HFFc6 (cell line): ENCODE results near the gene NOTUM. TPM values are rescaled to one million over a fixed set of nuclear protein-coding genes. Genes with fewer than 3 reads are reported as not detected.

Experiments used
- DNase-seq: peaks from one replicate; pipeline ENCODE4 v3.0.0-alpha.2; 2018
- H3K27ac Mint-ChIP-seq: 2 replicates; pipeline ENCODE4 v1.8.0; 2020; ENCODE audit warnings: mild to moderate bottlenecking, mixed read lengths
- H3K27me3 Mint-ChIP-seq: 2 replicates; pipeline ENCODE4 v1.8.0; 2021; ENCODE audit warnings: mild to moderate bottlenecking, moderate library complexity, mixed read lengths; ENCODE audit not compliant: insufficient read depth
- H3K36me3 Mint-ChIP-seq: 2 replicates; pipeline ENCODE4 v1.8.0; 2021; ENCODE audit warnings: low read depth, mixed read lengths
- H3K4me1 Mint-ChIP-seq: 2 replicates; pipeline ENCODE4 v1.8.0; 2020; ENCODE audit warnings: low read depth, mixed read lengths
- H3K4me3 Mint-ChIP-seq: 2 replicates; pipeline ENCODE4 v1.8.0; 2020; ENCODE audit warnings: mild to moderate bottlenecking, moderate library complexity, mixed read lengths
- H3K9me3 Mint-ChIP-seq: 2 replicates; pipeline ENCODE4 v1.8.0; 2020; ENCODE audit warnings: mild to moderate bottlenecking, mixed read lengths
- CTCF ChIP-seq: fragments of 200-600 bp; sonication (generic); IDR thresholded peaks from 2 replicates; pipeline ENCODE4 v1.5.0; 2021; ENCODE audit warnings: antibody characterized with exemption, mild to moderate bottlenecking
- total RNA-seq, 6 experiments: library from RNA; stranded (reverse); fragmentation: NEBNext Ultra II Directional; extraction: Animal tissue kit (Norgen Biotek cat#: 25700); gene quantifications; 2 replicates in 1 of 6; 3 replicates in 5 of 6; pipeline ENCODE4 v1.2.3, GENCODE V29; 2021

Gene NOTUM
- total RNA-seq, 6 experiments from 2014 or later: 0.10 to 0.14 TPM; not detected in 4

- peaks cover 11% of the 10 kb centered on the region for H3K36me3 Mint-ChIP-seq
Measured at GRCh38 chr17:81904600-81905423, 56.2 kb downstream of the NOTUM start.

GRCh38 chr17:81903896-81904599 is 56.9 kb downstream of the NOTUM start:
- H3K4me1 Mint-ChIP-seq: peaks cover 10% of the 10 kb centered on the region
- DNase-seq: no peak
- H3K27ac Mint-ChIP-seq: no peak overlapping the region
- H3K36me3 Mint-ChIP-seq: peaks cover 11% of the 10 kb centered on the region
- no peaks in the 10 kb centered on the region for H3K9me3 Mint-ChIP-seq
- no peak overlapping the region for H3K4me3 Mint-ChIP-seq
- TF ChIP-seq CTCF: no peak
- H3K27me3 Mint-ChIP-seq: peaks cover 7% of the 10 kb centered on the region

More at GRCh38 chr17:81904600-81905423, 56.2 kb downstream of the NOTUM start:
- TF ChIP-seq CTCF: no peak
- H3K27me3 Mint-ChIP-seq: peaks cover 7% of the 10 kb centered on the region
- H3K4me1 Mint-ChIP-seq: peaks cover 5% of the 10 kb centered on the region; the same call in 1 of the 2 replicates
- no peak for DNase-seq
- H3K9me3 Mint-ChIP-seq: no peaks in the 10 kb centered on the region
- no peak overlapping the region for H3K4me3 Mint-ChIP-seq
- no peak overlapping the region for H3K27ac Mint-ChIP-seq

- peaks cover 7% of the 10 kb centered on the region for H3K27me3 Mint-ChIP-seq
Measured at GRCh38 chr17:81903415-81903831, 57.6 kb downstream of the NOTUM start.

GRCh38 chr17:81902653-81903414 is 58.2 kb downstream of the NOTUM start:
- no peak for DNase-seq
- Mint-ChIP-seq H3K4me3 (no peak overlapping the region), H3K4me1 (peaks cover 22% of the 10 kb centered on the region), H3K36me3 (peaks cover 16% of the 10 kb centered on the region), H3K9me3 (no peaks in the 10 kb centered on the region), H3K27me3 (peaks cover 7% of the 10 kb centered on the region), H3K27ac (no peak overlapping the region)
- TF ChIP-seq CTCF: no peak

More at GRCh38 chr17:81903415-81903831, 57.6 kb downstream of the NOTUM start:
- no peaks in the 10 kb centered on the region for H3K9me3 Mint-ChIP-seq
- peaks cover 16% of the 10 kb centered on the region for H3K4me1 Mint-ChIP-seq
- peaks cover 11% of the 10 kb centered on the region for H3K36me3 Mint-ChIP-seq
- no peak for TF ChIP-seq CTCF
- DNase-seq: no peak
- no peak overlapping the region for H3K4me3 Mint-ChIP-seq
- no peak overlapping the region for H3K27ac Mint-ChIP-seq

Other genes starting within 250 kb of the NOTUM start
- 10 to 100 TPM; 13.2 to 21.9 (median 17.1) TPM for gene SLC25A10, start 248.9 kb downstream of the NOTUM start, total RNA-seq
- gene GCGR, start 157.0 kb downstream of the NOTUM start, total RNA-seq: not detected
- 100 to 1,000 TPM in 2 of 6 experiments, 10 to 100 TPM in 4; 88.0 to 103 (median 92.8) TPM for gene MCRIP1, start 127.9 kb downstream of the NOTUM start, total RNA-seq
- not detected for gene PPP1R27, start 126.1 kb downstream of the NOTUM start, total RNA-seq
- 100 to 1,000 TPM; 790 to 981 (median 910) TPM for gene P4HB, start 100.7 kb downstream of the NOTUM start, total RNA-seq
- gene ARHGDIA, start 89.8 kb downstream of the NOTUM start, total RNA-seq: 1,000 to 10,000 TPM in 1 of 6 experiments, 100 to 1,000 TPM in 5; 758 to 1,040 (median 908) TPM
- 100 to 1,000 TPM; 101 to 151 (median 135) TPM for gene ALYREF, start 69.6 kb downstream of the NOTUM start, total RNA-seq
- gene ANAPC11, start 69.5 kb downstream of the NOTUM start, total RNA-seq: 100 to 1,000 TPM; 151 to 169 (median 156) TPM
- gene NPB, start 58.9 kb downstream of the NOTUM start, total RNA-seq: 1 to 10 TPM in 1 of 6 experiments, under 1 TPM in 5; 0.53 to 1.5 (median 0.71) TPM
- gene PCYT2, start 49.8 kb downstream of the NOTUM start, total RNA-seq: 10 to 100 TPM; 33.2 to 45.8 (median 35.8) TPM
- 10 to 100 TPM; 16.2 to 20.7 (median 18.5) TPM for gene SIRT7, start 43.0 kb downstream of the NOTUM start, total RNA-seq
- 10 to 100 TPM; 17.7 to 22.4 (median 18.2) TPM for gene MAFG, start 33.5 kb downstream of the NOTUM start, total RNA-seq
- 100 to 1,000 TPM in 4 of 6 experiments, 10 to 100 TPM in 2; 97.9 to 147 (median 110) TPM for gene PYCR1, start 23.9 kb downstream of the NOTUM start, total RNA-seq
- gene MYADML2, start 14.0 kb downstream of the NOTUM start, total RNA-seq: not detected
- gene ASPSCR1, start 16.4 kb upstream of the NOTUM start, total RNA-seq: 10 to 100 TPM; 26.6 to 36.8 (median 34.7) TPM
- gene CENPX, start 61.7 kb upstream of the NOTUM start, total RNA-seq: 10 to 100 TPM; 60.6 to 83.9 (median 73.3) TPM
- gene LRRC45, start 62.1 kb upstream of the NOTUM start, total RNA-seq: 10 to 100 TPM in 3 of 6 experiments, 1 to 10 TPM in 3; 6.8 to 10.5 (median 10.0) TPM
- 1 to 10 TPM; 4.3 to 8.5 (median 5.6) TPM for gene RAC3, start 70.5 kb upstream of the NOTUM start, total RNA-seq
- 100 to 1,000 TPM in 1 of 6 experiments, 10 to 100 TPM in 5; 73.4 to 100 (median 84.8) TPM for gene DCXR, start 76.5 kb upstream of the NOTUM start, total RNA-seq
- 10 to 100 TPM; 37.6 to 48.5 (median 40.1) TPM for gene RFNG, start 90.6 kb upstream of the NOTUM start, total RNA-seq
- gene GPS1, start 90.7 kb upstream of the NOTUM start, total RNA-seq: 100 to 1,000 TPM; 127 to 144 (median 141) TPM
- gene DUS1L, start 104.6 kb upstream of the NOTUM start, total RNA-seq: 10 to 100 TPM; 65.8 to 86.8 (median 71.2) TPM
- 100 to 1,000 TPM; 108 to 138 (median 112) TPM for gene FASN, start 137.0 kb upstream of the NOTUM start, total RNA-seq